GM12878 (cell line): ENCODE data around the gene EIF5A. TPM values are rescaled to one million over a fixed set of nuclear protein-coding genes. Genes with fewer than 3 reads are reported as not detected.

Experiments
- ATAC-seq: fragments of 200-7000 bp; cut with Tn5 transposase; 3 replicates; pipeline ENCODE4 v1.9.1; 2020; ENCODE audit warnings: mild to moderate bottlenecking, moderate library complexity
- BruUV-seq: library from RNA; stranded (reverse); fragments of 400-500 nt; replicated peaks from 2 replicates; lab custom pipeline; 2021; lab: Mats Ljungman, UMichigan
- CTCF ChIA-PET: fragments of 300-600 bp; sonication (Branson Sonifier 250); formaldehyde crosslinking; extraction: SDS; loops from one replicate; lab custom pipeline; 2021; ENCODE audit warnings: inconsistent platforms; lab: Yijun Ruan, JAX
- POLR2A ChIA-PET: fragments of 350-600 bp; formaldehyde crosslinking; extraction: SDS; loops from one replicate; lab custom pipeline; 2021; ENCODE audit warnings: inconsistent platforms; lab: Charles Lee
- RAD21 ChIA-PET: fragments of 300-600 bp; sonication (Branson Sonifier 250); formaldehyde crosslinking; loops from one replicate; lab custom pipeline; 2023; ENCODE audit warnings: antibody characterized with exemption; ENCODE audit not compliant: unreplicated experiment; lab: Charles Lee
- SMC1A ChIA-PET: fragments of 300-600 bp; sonication (Branson Sonifier 250); formaldehyde crosslinking; loops from one replicate; lab custom pipeline; 2023; ENCODE audit not compliant: unreplicated experiment, uncharacterized antibody; lab: Charles Lee
- DNase-seq: peaks from one replicate; pipeline ENCODE4 v3.0.0-alpha.2; 2011; ENCODE audit warnings: low read depth, low spot score
- FAIRE-seq: peaks from 3 replicates; lab custom pipeline; 2011; peaks lifted over from hg19 to GRCh38; lab: Jason Lieb, UNC
- H2AFZ ChIP-seq: 2 replicates; pipeline ENCODE4 v1.6.0; 2011; ENCODE audit warnings: low read depth, low read length, control low read depth; ENCODE audit not compliant: control insufficient read depth
- H3K27ac ChIP-seq: 2 replicates; pipeline ENCODE4 v1.5.1; 2011; ENCODE audit warnings: control low read depth; ENCODE audit not compliant: control insufficient read depth, insufficient read depth
- H3K27me3 ChIP-seq, 2 experiments: replicated peaks in 1 of 2; 2 replicates each; pipeline versions ENCODE4 v1.6.0 to v1.6.1; 2011; ENCODE audit warnings: low read length in 1 of 2; ENCODE audit not compliant: control insufficient read depth in 2 of 2, insufficient read depth in 2 of 2
- H3K36me3 ChIP-seq, 2 experiments: 2 replicates each; pipeline ENCODE4 v1.5.1; 2011; ENCODE audit warnings: low read length in 1 of 2; ENCODE audit not compliant: control insufficient read depth in 2 of 2, insufficient read depth in 2 of 2
- H3K4me1 ChIP-seq: 2 replicates; pipeline ENCODE4 v1.6.1; 2011; ENCODE audit warnings: mild to moderate bottlenecking, low read length, moderate library complexity, mixed read lengths; ENCODE audit not compliant: control insufficient read depth, insufficient read depth
- H3K4me2 ChIP-seq: 2 replicates; pipeline ENCODE4 v1.6.0; 2011; ENCODE audit warnings: control low read depth; ENCODE audit not compliant: control insufficient read depth, insufficient read depth
- H3K4me3 ChIP-seq: fragments of 200-600 bp; sonication (generic); 2 replicates; pipeline ENCODE4 v1.5.1; 2016
- H3K79me2 ChIP-seq: 2 replicates; pipeline ENCODE4 v1.6.0; 2011; ENCODE audit warnings: low read length; ENCODE audit not compliant: control insufficient read depth, insufficient read depth
- H3K9ac ChIP-seq: 2 replicates; pipeline ENCODE4 v1.8.0; 2011; ENCODE audit warnings: low read length, control low read depth, mixed read lengths; ENCODE audit not compliant: control insufficient read depth, insufficient read depth
- H3K9me3 ChIP-seq: replicated peaks from 3 replicates; pipeline ENCODE4 v1.5.1; 2011; ENCODE audit warnings: mild to moderate bottlenecking, low read length; ENCODE audit not compliant: control insufficient read depth, insufficient read depth
- H4K20me1 ChIP-seq: 2 replicates; pipeline ENCODE4 v1.6.0; 2011; ENCODE audit not compliant: control insufficient read depth, insufficient read depth
- CHD1 ChIP-seq: IDR thresholded peaks from 2 replicates; pipeline ENCODE4 v1.6.1; 2012; ENCODE audit warnings: low read depth, low read length, improper control_type of control experiment
- HDGF ChIP-seq: fragments of 450-650 bp; IDR thresholded peaks from 2 replicates; pipeline ENCODE4 v1.6.1; 2016; ENCODE audit warnings: antibody characterized with exemption
- IRF4 ChIP-seq: IDR thresholded peaks from 2 replicates; pipeline ENCODE4 v1.6.1; 2011; ENCODE audit warnings: low read depth, low read length
- IRF5 ChIP-seq: fragments of 450-650 bp; IDR thresholded peaks from 2 replicates; pipeline ENCODE4 v1.6.1; 2017; ENCODE audit warnings: borderline replicate concordance
- POLR2AphosphoS5 ChIP-seq: IDR thresholded peaks from 2 replicates; pipeline ENCODE4 v1.6.1; 2011; ENCODE audit warnings: mild to moderate bottlenecking, low read length, inconsistent platforms
- TAF1 ChIP-seq: IDR thresholded peaks from 2 replicates; pipeline ENCODE4 v1.6.1; 2011; ENCODE audit warnings: mild to moderate bottlenecking, low read depth, low read length, borderline replicate concordance
- TARDBP ChIP-seq: IDR thresholded peaks from 2 replicates; pipeline ENCODE4 v1.6.1; 2016; ENCODE audit warnings: borderline replicate concordance
- TCF7 ChIP-seq: IDR thresholded peaks from 2 replicates; pipeline ENCODE4 v1.6.1; 2014; ENCODE audit warnings: antibody characterized with exemption, borderline replicate concordance
- WGBS: methylation state at CpG from one replicate; pipeline ENCODE4 v1.1.6; 2016; ENCODE audit warnings: low lambda C conversion rate; ENCODE audit not compliant: insufficient replicate concordance, insufficient coverage; ENCODE audit errors: missing lambda C conversion rate; 5-methylcytosine and 5-hydroxymethylcytosine counted together
- in situ Hi-C: fragments of 300-500 bp; cut with MboI; formaldehyde crosslinking; loops from 9 replicates; pipeline ENCODE4 v1.14.3; 2018; ENCODE audit warnings: mixed read lengths
- intact Hi-C: fragments of 100-400 bp; cut with micrococcal nuclease; formaldehyde crosslinking; loops from one replicate; pipeline ENCODE4 v1.14.2; 2022; ENCODE audit not compliant: unreplicated experiment
- polyA plus RNA-seq, 11 experiments: library from polyadenylated mRNA; depleted of rRNA in 4 of 11; unstranded in 6 of 11; stranded (reverse) in 5 of 11; fragments of >200 nt; fragmentation: Nextera tagmentation in 4 of 11; fragmentation: Illumina TruSeq in 1 of 11; extraction: Ambion mirVana in 4 of 11; extraction: Trizol in 1 of 11; gene quantifications; 1 replicate in 1 of 11; 2 replicates in 10 of 11; pipeline versions ENCODE4 v1.2.1 to v1.2.3, GENCODE V29; 2011 to 2016; ENCODE audit warnings: inconsistent platforms in 2 of 11, missing spikeins in 2 of 11, low read depth in 1 of 11
- total RNA-seq, 4 experiments: library from RNA; depleted of rRNA in 3 of 4; stranded (reverse); fragments of >200 nt in 3 of 4; fragmentation: Illumina TruSeq in 1 of 4; extraction: Trizol in 1 of 4; gene quantifications; 2 replicates each; pipeline versions ENCODE4 v1.2.1 to v1.2.3, GENCODE V29; 2013 to 2021

The EIF5A gene
- total and polyA plus RNA-seq, 10 of the 15 experiments (the other 5 are each of a cell fraction or from before 2014, with no cell fraction given) = 26.5 to 1,792 (median 944) TPM

DNA sequence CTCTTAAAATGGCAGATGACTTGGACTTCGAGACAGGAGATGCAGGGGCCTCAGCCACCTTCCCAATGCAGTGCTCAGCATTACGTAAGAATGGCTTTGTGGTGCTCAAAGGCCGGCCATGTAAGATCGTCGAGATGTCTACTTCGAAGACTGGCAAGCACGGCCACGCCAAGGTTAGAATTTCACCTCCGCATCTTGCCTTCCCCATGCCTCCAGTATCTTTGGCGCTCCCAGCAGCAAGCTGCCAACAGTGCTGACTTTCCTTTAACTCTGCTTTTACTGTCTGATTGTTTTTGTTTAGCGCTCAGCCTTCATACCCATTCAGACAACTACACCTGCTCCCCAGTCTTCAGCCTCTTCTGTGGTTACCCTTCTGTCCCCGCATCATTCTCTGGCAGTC lies 2.2 kb downstream of the EIF5A start:
- no peaks in the 10 kb centered on the region for H3K27me3 ChIP-seq
- H2AFZ ChIP-seq = no peak overlapping the region
- ChIA-PET SMC1A (interaction anchor here (0.7 to 1.2 kb wide), 2 partner anchors 20 to 41 kb away, joined by 3 read pairs; no protein-coding TSS in a partner anchor), CTCF (interaction anchor here (1.2 to 2.1 kb wide), 3 partner anchors 20 to 41 kb away, joined by 3 to 6 read pairs (median 5); partner anchors contain the start of genes ACAP1 and NEURL4), POLR2A (interaction anchor here (0.6 to 2.6 kb wide), 6 partner anchors 20 to 174 kb away, joined by 3 to 13 read pairs (median 6); partner anchors contain the start of genes ACAP1 and DVL2), RAD21 (interaction anchor here (1.3 to 1.5 kb wide), 2 partner anchors 27 to 90 kb away, joined by 4 to 5 read pairs; partner anchors contain the start of genes ACADVL, ACAP1 and DLG4)
- H3K4me3 ChIP-seq = peak overlapping the region; percentile 99
- peaks cover 21% of the 10 kb centered on the region for H3K4me1 ChIP-seq
- H4K20me1 ChIP-seq = peaks cover 21% of the 10 kb centered on the region
- H3K9me3 ChIP-seq = no peaks in the 10 kb centered on the region
- H3K79me2 ChIP-seq = peaks cover 54% of the 10 kb centered on the region
- peak overlapping the region; percentile 99 for H3K27ac ChIP-seq
- no TSS peak for BruUV-seq
- intact Hi-C loops = loop anchor here (5.0 to 10.0 kb wide), 2 partner anchors 67 to 375 kb away; partner anchors contain the start of genes GABARAP, TP53 and WRAP53
- ATAC-seq = no peak
- H3K36me3 ChIP-seq = peaks cover 23 to 35% of the 10 kb centered on the region in 2 experiments
- no peak for FAIRE-seq
- 68% methylated on average over 12 of the region's 12 CpGs for WGBS
- H3K4me2 ChIP-seq = peak overlapping the region; percentile 93
- no peak for DNase-seq
- TF ChIP-seq TAF1 (no peak), POLR2AphosphoS5 (peak; percentile 74), CHD1 (no peak), HDGF (no peak), IRF5 (no peak), TARDBP (no peak), IRF4 (no peak), TCF7 (no peak)
- TF ChIP-seq, all 136 proteins: peak for 1
- in situ Hi-C loops = no loop called here
- H3K9ac ChIP-seq = peak overlapping the region; percentile 100; the same call in 1 of the 2 replicates
